Measurements from ENCODE around the gene CHD9.

- TF ChIP-seq POLR2AphosphoS5 (IDR thresholded peaks at IDR 0.05; ENCODE audit: low read depth, low read length) (peak; percentile 50; the same call in 1 of the 2 replicates), POLR2A (IDR thresholded peaks at IDR 0.05; ENCODE audit: low read depth, low read length) (peak; percentile 62)
Measured at GRCh38 chr16:53130159-53131049, 75.6 kb downstream of the CHD9 start.
